ENCODE results near the gene ZFR.
A peak's percentile ranks its signal among the peaks of the same experiment; 100 is the strongest.

Gene ZFR

DNA sequence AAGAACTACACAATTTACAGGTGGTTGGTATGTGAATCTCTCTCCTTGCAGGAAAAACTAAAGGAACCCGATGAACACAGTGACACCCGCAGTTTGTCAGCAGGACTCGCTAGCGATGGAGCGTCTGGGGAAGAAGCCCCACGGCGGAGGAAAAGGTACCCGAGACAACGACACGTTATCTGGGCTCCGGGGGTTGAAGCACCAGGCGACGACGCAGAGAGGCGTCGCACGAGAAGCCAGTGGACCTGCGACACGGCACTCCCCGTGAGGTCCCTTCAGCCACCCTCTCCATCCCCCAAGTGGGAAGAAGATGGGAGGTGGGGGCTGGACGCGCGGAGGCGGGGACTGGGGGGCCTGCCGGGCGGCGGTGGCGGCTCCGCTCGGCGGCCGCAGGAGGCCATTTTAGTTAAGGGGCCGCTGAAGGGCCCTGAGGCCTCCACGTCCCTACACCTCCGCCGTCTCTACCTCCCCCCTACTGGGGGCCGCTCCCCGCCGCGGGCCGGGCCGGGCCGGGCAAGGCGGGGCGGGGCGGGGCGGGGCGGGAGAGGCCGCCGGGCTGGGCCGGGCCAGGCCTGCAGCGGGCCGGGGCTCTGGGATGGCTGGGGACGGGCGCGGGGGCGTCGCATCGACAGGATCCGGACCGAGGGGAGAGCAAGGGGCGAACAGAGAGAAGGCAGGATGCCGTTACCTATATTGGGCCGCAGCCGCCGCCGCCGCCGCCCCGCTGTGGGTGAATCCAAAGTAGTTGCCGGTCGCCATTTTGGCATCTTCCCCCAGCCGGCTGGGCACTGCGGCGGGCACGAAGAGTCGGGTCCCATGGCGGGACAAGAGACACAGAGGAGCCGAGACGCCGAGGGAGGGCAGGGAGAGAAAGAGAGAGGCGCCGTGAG, 754 bp downstream of the ZFR start:
- peak overlapping the region; percentile 79 for H3K4me3 ChIP-seq (ENCODE audit: low read depth, low read length)
- peak; percentile 73 for DNase-seq (ENCODE audit: low read depth)
- TF ChIP-seq, protein P1, sequence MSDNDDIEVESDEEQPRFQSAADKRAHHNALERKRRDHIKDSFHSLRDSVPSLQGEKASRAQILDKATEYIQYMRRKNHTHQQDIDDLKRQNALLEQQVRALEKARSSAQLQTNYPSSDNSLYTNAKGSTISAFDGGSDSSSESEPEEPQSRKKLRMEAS (IDR thresholded peaks at IDR 0.05; ENCODE audit: low read depth, low read length), result peak; percentile 25; the same call in 1 of the 2 replicates
- no peak for TF ChIP-seq CTCF (IDR thresholded peaks at IDR 0.05; ENCODE audit: low read depth, low read length)

GRCh38 chr5:32443145-32443540, 1.4 kb downstream of the ZFR start:
- peak; percentile 42 for DNase-seq (ENCODE audit: low read depth)
- TF ChIP-seq POLR2A (IDR thresholded peaks at IDR 0.05; ENCODE audit: extremely low read depth, insufficient read length) (no peak), MYC (IDR thresholded peaks at IDR 0.05; ENCODE audit: low read depth, low read length) (no peak)
- peak overlapping the region; percentile 79 for H3K4me3 ChIP-seq (ENCODE audit: low read depth, low read length)

- DNase-seq (ENCODE audit: low read depth), result no peak
- H3K4me3 ChIP-seq (ENCODE audit: low read depth, low read length), result no peak overlapping the region
- TF ChIP-seq CTCF (IDR thresholded peaks at IDR 0.05; ENCODE audit: low read depth, low read length) (no peak), POLR2A (IDR thresholded peaks at IDR 0.05; ENCODE audit: extremely low read depth, insufficient read length) (no peak), MYC (IDR thresholded peaks at IDR 0.05; ENCODE audit: low read depth, low read length) (no peak)
- TF ChIP-seq, protein P1 (IDR thresholded peaks at IDR 0.05; ENCODE audit: low read depth, low read length), result no peak
Observed at GRCh38 chr5:32439086-32439642, 5.4 kb downstream of the ZFR start.

- H3K4me3 ChIP-seq (ENCODE audit: low read depth, low read length), result no peak overlapping the region
- DNase-seq (ENCODE audit: low read depth), result no peak
- TF ChIP-seq CTCF (IDR thresholded peaks at IDR 0.05; ENCODE audit: low read depth, low read length) (no peak), POLR2A (IDR thresholded peaks at IDR 0.05; ENCODE audit: extremely low read depth, insufficient read length) (no peak), MYC (IDR thresholded peaks at IDR 0.05; ENCODE audit: low read depth, low read length) (no peak)
- TF ChIP-seq, protein P1 (IDR thresholded peaks at IDR 0.05; ENCODE audit: low read depth, low read length), result no peak
Observed at GRCh38 chr5:32436553-32437242, 7.8 kb downstream of the ZFR start.

DNA sequence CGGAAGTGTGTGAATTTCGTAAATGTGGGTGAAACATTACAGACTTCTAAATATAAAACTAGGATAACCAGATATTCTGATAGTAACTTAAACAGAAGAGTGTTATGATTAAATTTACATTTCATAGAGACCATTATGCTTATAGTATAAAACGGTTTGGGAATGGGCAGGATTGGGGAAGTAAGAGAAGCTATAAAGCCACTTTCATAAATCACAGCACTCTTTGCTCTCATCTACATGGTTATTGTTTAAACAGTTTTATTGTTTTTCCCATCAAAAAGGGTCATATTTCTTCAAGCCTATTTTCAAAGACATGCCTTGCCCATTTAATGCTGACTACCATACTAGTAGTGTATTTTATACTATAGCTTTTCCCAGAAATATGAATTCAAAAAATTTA, 9.2 kb downstream of the ZFR start:
- H3K4me3 ChIP-seq (ENCODE audit: low read depth, low read length), result no peak overlapping the region
- TF ChIP-seq POLR2A (IDR thresholded peaks at IDR 0.05; ENCODE audit: extremely low read depth, insufficient read length), result no peak
- TF ChIP-seq CTCF (IDR thresholded peaks at IDR 0.05; ENCODE audit: low read depth, low read length), result no peak
- TF ChIP-seq MYC (IDR thresholded peaks at IDR 0.05; ENCODE audit: low read depth, low read length), result no peak
- TF ChIP-seq, protein P1 (IDR thresholded peaks at IDR 0.05; ENCODE audit: low read depth, low read length), result no peak
- no peak for DNase-seq (ENCODE audit: low read depth)

- TF ChIP-seq, protein P1 (IDR thresholded peaks at IDR 0.05; ENCODE audit: low read depth, low read length), result no peak
- TF ChIP-seq POLR2A (IDR thresholded peaks at IDR 0.05; ENCODE audit: extremely low read depth, insufficient read length) (no peak), CTCF (IDR thresholded peaks at IDR 0.05; ENCODE audit: low read depth, low read length) (no peak), MYC (IDR thresholded peaks at IDR 0.05; ENCODE audit: low read depth, low read length) (no peak)
- H3K4me3 ChIP-seq (ENCODE audit: low read depth, low read length), result no peak overlapping the region
- no peak for DNase-seq (ENCODE audit: low read depth)
Observed at GRCh38 chr5:32434221-32434620, 10.3 kb downstream of the ZFR start.

Data from NB4 (cell line).